ENCODE measurements around the gene RACGAP1.

RACGAP1 gene

DNA sequence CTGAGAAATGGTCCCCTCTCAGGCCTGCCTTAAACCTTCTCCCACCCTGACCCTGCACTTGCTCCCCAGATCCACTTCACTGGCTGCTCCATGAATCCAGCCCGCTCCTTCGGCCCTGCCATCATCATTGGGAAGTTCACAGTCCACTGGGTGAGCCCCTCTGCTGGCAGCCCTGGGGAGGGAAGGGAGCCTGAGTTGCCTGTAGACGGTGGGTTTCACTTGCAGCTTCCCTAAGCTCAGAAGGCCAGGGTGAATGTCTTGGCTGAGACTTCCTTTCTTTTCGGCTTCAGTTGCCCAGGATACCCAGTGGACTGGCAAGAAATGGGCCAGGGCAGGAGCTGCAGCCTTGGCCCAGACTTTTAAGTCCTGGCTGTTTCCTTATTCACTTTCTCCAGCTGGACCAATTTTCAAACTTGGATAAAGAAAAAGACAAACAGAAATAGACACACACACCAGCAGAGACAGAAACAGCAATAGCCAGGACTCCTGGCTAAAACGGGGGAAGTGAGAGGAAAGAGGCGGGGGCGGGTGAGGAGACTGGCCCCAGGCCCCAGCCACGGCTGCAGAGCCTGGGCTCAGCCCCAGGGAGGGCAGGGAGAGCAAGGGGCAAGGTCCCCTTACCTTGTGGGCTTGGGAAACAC, 50.5 kb downstream of the RACGAP1 start:
- H3K4me2 ChIP-seq, result no peak overlapping the region

DNA sequence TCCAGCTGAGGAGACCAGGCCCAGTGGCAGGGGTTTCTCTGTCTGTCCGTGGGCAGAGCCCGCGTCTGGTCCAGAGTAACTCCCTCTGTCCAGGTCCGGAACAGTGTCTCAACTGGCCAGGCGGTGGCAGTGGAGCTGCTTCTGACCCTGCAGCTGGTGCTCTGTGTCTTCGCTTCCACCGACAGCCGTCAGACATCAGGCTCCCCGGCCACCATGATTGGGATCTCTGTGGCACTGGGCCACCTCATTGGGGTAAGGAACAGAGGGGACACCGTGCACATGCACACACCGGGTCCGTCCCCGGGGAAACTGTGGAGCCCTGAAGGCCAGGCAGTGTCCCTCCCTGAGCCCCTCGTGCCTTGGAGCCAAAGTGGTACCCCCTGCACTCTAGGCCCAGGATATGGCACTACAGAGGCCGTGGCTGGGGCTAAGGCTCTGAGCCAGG, 51.0 kb downstream of the RACGAP1 start:
- Histone ChIP-seq H3K79me2 (ENCODE audit: insufficient read depth, low read depth) (no peaks in the 10 kb centered on the region), H4K20me1 (ENCODE audit: insufficient read depth) (no peaks in the 10 kb centered on the region), H3K4me2 (no peak overlapping the region), H3K27ac (no peak overlapping the region), H3K9ac (no peak overlapping the region), H3K4me1 (ENCODE audit: low read depth, poor library complexity, severe bottlenecking) (no peaks in the 10 kb centered on the region), H3K4me3 (IDR thresholded peaks at IDR 0.05; ENCODE audit: insufficient read depth, low read depth, low read length) (no peak overlapping the region), H2AFZ (ENCODE audit: low read depth) (no peak overlapping the region), H3K36me3 (ENCODE audit: insufficient read depth) (no peaks in the 10 kb centered on the region), H3K27me3 (ENCODE audit: insufficient read depth, low read depth) (peaks cover 34% of the 10 kb centered on the region)
- TF ChIP-seq, protein P1, sequence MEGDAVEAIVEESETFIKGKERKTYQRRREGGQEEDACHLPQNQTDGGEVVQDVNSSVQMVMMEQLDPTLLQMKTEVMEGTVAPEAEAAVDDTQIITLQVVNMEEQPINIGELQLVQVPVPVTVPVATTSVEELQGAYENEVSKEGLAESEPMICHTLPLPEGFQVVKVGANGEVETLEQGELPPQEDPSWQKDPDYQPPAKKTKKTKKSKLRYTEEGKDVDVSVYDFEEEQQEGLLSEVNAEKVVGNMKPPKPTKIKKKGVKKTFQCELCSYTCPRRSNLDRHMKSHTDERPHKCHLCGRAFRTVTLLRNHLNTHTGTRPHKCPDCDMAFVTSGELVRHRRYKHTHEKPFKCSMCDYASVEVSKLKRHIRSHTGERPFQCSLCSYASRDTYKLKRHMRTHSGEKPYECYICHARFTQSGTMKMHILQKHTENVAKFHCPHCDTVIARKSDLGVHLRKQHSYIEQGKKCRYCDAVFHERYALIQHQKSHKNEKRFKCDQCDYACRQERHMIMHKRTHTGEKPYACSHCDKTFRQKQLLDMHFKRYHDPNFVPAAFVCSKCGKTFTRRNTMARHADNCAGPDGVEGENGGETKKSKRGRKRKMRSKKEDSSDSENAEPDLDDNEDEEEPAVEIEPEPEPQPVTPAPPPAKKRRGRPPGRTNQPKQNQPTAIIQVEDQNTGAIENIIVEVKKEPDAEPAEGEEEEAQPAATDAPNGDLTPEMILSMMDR (conservative IDR thresholded peaks at IDR 0.05; ENCODE audit: low read depth, low read length), result no peak

More for the DNA sequence above, 50.5 kb downstream of the RACGAP1 start:
- no peak overlapping the region for H3K9ac ChIP-seq
- TF ChIP-seq, protein P1 (conservative IDR thresholded peaks at IDR 0.05; ENCODE audit: low read depth, low read length), result no peak
- no peaks in the 10 kb centered on the region for H3K36me3 ChIP-seq (ENCODE audit: insufficient read depth)
- H4K20me1 ChIP-seq (ENCODE audit: insufficient read depth), result no peaks in the 10 kb centered on the region
- no peak overlapping the region for H3K27ac ChIP-seq
- H3K4me3 ChIP-seq (IDR thresholded peaks at IDR 0.05; ENCODE audit: insufficient read depth, low read depth, low read length), result no peak overlapping the region
- H3K4me1 ChIP-seq (ENCODE audit: low read depth, poor library complexity, severe bottlenecking), result no peaks in the 10 kb centered on the region
- H2AFZ ChIP-seq (ENCODE audit: low read depth), result no peak overlapping the region
- H3K27me3 ChIP-seq (ENCODE audit: insufficient read depth, low read depth), result peaks cover 29% of the 10 kb centered on the region
- H3K79me2 ChIP-seq (ENCODE audit: insufficient read depth, low read depth), result no peaks in the 10 kb centered on the region

DNA sequence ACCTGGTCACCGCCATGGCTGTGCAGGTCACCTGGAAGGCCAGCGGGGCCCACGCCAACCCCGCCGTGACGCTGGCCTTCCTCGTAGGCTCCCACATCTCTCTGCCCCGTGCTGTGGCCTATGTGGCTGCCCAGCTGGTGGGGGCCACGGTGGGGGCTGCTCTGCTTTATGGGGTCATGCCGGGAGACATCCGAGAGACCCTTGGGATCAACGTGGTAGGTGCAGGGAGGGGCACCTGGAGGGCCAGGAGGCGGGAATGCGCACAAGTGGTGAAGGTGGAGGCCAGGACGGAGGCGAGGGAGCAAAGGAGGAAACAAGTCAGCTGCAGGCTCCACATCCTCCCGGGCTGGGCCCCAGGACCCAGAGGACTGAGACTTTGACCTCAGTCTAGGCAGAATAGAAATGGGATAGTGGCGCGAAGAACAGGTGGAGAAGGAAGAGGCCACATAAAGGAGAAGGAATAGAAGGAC, 51.9 kb downstream of the RACGAP1 start:
- Histone ChIP-seq H3K36me3 (ENCODE audit: insufficient read depth) (no peaks in the 10 kb centered on the region), H3K4me2 (no peak overlapping the region), H3K4me1 (ENCODE audit: low read depth, poor library complexity, severe bottlenecking) (no peaks in the 10 kb centered on the region), H3K27ac (no peak overlapping the region), H4K20me1 (ENCODE audit: insufficient read depth) (no peaks in the 10 kb centered on the region), H2AFZ (ENCODE audit: low read depth) (no peak overlapping the region), H3K9ac (no peak overlapping the region), H3K79me2 (ENCODE audit: insufficient read depth, low read depth) (no peaks in the 10 kb centered on the region), H3K27me3 (ENCODE audit: insufficient read depth, low read depth) (peaks cover 42% of the 10 kb centered on the region), H3K4me3 (IDR thresholded peaks at IDR 0.05; ENCODE audit: insufficient read depth, low read depth, low read length) (no peak overlapping the region)
- TF ChIP-seq, protein P1 (conservative IDR thresholded peaks at IDR 0.05; ENCODE audit: low read depth, low read length), result no peak

DNA sequence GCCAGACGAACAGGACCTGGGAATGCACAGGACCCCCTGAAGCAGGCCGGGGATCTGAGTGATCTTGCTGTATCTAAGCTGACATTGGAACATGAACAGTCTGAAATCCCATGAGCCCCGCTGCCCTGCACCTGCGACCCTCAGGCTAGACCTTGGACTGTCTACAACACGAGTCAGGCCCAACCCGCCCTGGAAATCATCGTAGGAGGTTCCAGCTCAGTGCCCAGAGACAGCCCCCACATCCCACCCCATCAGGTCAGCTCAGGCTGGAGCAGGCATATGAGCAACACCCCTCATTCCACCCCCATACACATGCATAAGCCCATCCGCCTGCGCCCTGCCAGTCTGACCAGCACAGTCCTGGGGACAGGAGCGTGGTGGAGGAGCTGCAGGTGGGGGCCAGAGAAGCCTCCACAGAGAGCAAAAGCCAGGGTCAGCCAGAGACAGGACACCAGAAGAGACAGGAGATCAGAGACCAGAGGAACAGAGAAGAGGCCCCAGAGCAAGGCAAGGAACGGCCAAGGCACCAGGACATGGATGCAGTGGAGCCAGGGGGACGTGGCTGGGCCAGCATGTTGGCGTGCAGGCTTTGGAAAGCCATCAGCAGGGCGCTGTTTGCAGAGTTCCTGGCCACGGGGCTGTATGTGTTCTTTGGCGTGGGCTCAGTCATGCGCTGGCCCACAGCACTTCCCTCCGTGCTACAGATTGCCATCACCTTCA, 52.5 kb downstream of the RACGAP1 start, which contains the start of gene AQP6:
Gene AQP6 (plus strand): TSS at position 307 of the 720 bp plus-strand sequence. CDS start 227 bp downstream, at position 534.
- Histone ChIP-seq H3K4me1 (ENCODE audit: low read depth, poor library complexity, severe bottlenecking) (peaks cover under 1% of the 10 kb centered on the region), H3K27ac (no peak within 1 kb of the TSS), H3K79me2 (ENCODE audit: insufficient read depth, low read depth) (no peaks in the 10 kb centered on the region), H3K4me2 (no peak within 1 kb of the TSS), H3K4me3 (IDR thresholded peaks at IDR 0.05; ENCODE audit: insufficient read depth, low read depth, low read length) (no peak within 1 kb of the TSS), H3K27me3 (ENCODE audit: insufficient read depth, low read depth) (peaks cover 48% of the 10 kb centered on the region), H2AFZ (ENCODE audit: low read depth) (no peak within 1 kb of the TSS), H3K9ac (no peak within 1 kb of the TSS), H4K20me1 (ENCODE audit: insufficient read depth) (no peaks in the 10 kb centered on the region), H3K36me3 (ENCODE audit: insufficient read depth) (no peaks in the 10 kb centered on the region)
- TF ChIP-seq, protein P1 (conservative IDR thresholded peaks at IDR 0.05; ENCODE audit: low read depth, low read length), result no peak

Data from KMS-11 (cell line).